Astrocyte (in vitro differentiated cells and primary cell): Measurements from ENCODE around the gene PLA2G4E.

Source experiments
- CTCF ChIP-seq: IDR thresholded peaks from 2 replicates; pipeline ENCODE4 v1.5.1; 2011; ENCODE audit warnings: low read depth, mild to moderate bottlenecking, inconsistent platforms, low read length, moderate library complexity; ENCODE audit not compliant: insufficient read depth
- EZH2 ChIP-seq: IDR thresholded peaks from 2 replicates; pipeline ENCODE4 v1.6.1; 2012; ENCODE audit warnings: mild to moderate bottlenecking, low read length, inconsistent platforms; ENCODE audit not compliant: insufficient read depth

DNA sequence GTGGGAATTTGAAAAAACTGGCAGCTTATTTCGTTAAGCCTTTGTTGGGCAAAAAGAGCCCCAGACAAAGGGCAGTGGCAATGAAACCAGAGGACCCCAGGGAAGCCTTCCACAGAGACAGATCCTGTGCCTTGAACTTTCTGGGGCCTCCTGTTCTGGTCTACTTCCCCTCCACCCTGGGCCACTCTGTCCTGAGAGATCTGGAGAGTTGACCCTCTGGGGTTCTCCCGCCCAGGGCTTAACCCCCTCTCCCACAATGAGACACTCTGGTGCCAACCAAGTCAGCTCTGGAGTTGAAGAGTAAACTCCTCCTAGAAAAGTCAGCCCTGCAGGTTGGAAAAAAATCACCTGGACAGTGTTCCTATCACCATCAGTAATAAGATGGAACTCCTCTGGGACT, 69.3 kb downstream of the PLA2G4E start:
- TF ChIP-seq CTCF (no peak), EZH2 (no peak)
